Suppressor macrophage (primary cell): Measurements from ENCODE around the gene LITAFD.
A peak's percentile ranks its signal among the peaks of the same experiment; 100 is the strongest.
"Not testable (repeated sequence)": the region's sequence is repeated elsewhere in the genome, so short reads cannot be mapped to it uniquely, and the experiment has no call there.

Experiments used
- DNase-seq, 4 experiments: peaks; one replicate each; pipeline ENCODE4 v3.0.0-alpha.2; 2020 to 2022

Gene LITAFD

GRCh38 chr16:8858994-8859912 is 22.9 kb upstream of the LITAFD start:
- DNase-seq, result no peak

- no peak for DNase-seq
These were observed 22.0 kb upstream of the LITAFD start for GRCh38 chr16:8859913-8860881.

GRCh38 chr16:8861563-8862308 is 20.4 kb upstream of the LITAFD start:
- DNase-seq, result no peak

GRCh38 chr16:8862309-8863130 is 19.6 kb upstream of the LITAFD start:
- DNase-seq, result no peak

- DNase-seq, result peak in 1 of 4 experiments; percentile 30
These were observed 18.3 kb upstream of the LITAFD start for GRCh38 chr16:8863594-8864424.

- no peak for DNase-seq
These were observed 17.6 kb upstream of the LITAFD start for GRCh38 chr16:8864480-8865110.

- no peak for DNase-seq
These were observed 16.8 kb upstream of the LITAFD start for GRCh38 chr16:8865145-8865882.

- no peak for DNase-seq
These were observed 15.8 kb upstream of the LITAFD start for GRCh38 chr16:8866118-8866883.

- no peak for DNase-seq
These were observed 15.3 kb upstream of the LITAFD start for GRCh38 chr16:8866884-8867215.

GRCh38 chr16:8867216-8867931 is 14.8 kb upstream of the LITAFD start:
- DNase-seq, result peak in 3 of 4 experiments; percentile 21 to 37 (median 31)

GRCh38 chr16:8867932-8868415 is 14.2 kb upstream of the LITAFD start:
- no peak for DNase-seq

GRCh38 chr16:8868416-8869211 is 13.5 kb upstream of the LITAFD start, which contains the start of gene CARHSP1:
CARHSP1 (minus strand) TSS chr16:8869006; CDS start chr16:8859328, 9,678 bp downstream.
- DNase-seq, result peak; percentile 92 to 96 (median 94)

GRCh38 chr16:8869212-8869987 is 12.8 kb upstream of the LITAFD start:
- peak in 2 of 4 experiments; percentile 14 to 27 for DNase-seq

GRCh38 chr16:8869988-8870241 is 12.2 kb upstream of the LITAFD start:
- DNase-seq, result not testable (repeated sequence)

GRCh38 chr16:8872071-8872470 is 10.1 kb upstream of the LITAFD start:
- DNase-seq, result no peak
